ENCODE data around the gene BGLAP.
A peak's percentile ranks its signal among the peaks of the same experiment; 100 is the strongest.
"Not testable (repeated sequence)": the region's sequence is repeated elsewhere in the genome, so short reads cannot be mapped to it uniquely, and the experiment has no call there.

BGLAP gene

GRCh38 chr1:156241926-156242325, at the start of gene BGLAP:
Gene BGLAP (plus strand): TSS chr1:156242184. CDS start chr1:156242232, 48 bp downstream.
- DNase-seq (ENCODE audit: low read depth in 2 of 2) = no peak

GRCh38 chr1:156193208-156193487, 48.8 kb upstream of the BGLAP start:
- no peak for DNase-seq (ENCODE audit: low read depth in 2 of 2)

- peak; percentile 90 to 94 for DNase-seq (ENCODE audit: low read depth in 2 of 2)
Measured at GRCh38 chr1:156193488-156194299, 48.3 kb upstream of the BGLAP start, which contains the start of gene SLC25A44. Gene SLC25A44 (plus strand): TSS chr1:156194104. CDS start chr1:156199848, 5,744 bp downstream.

GRCh38 chr1:156194300-156194652, 47.7 kb upstream of the BGLAP start:
- DNase-seq (ENCODE audit: low read depth in 2 of 2) = no peak

- no peak for DNase-seq (ENCODE audit: low read depth in 2 of 2)
Measured at GRCh38 chr1:156195853-156196252, 46.1 kb upstream of the BGLAP start.

GRCh38 chr1:156196445-156196844, 45.5 kb upstream of the BGLAP start:
- DNase-seq (ENCODE audit: low read depth in 2 of 2) = no peak

GRCh38 chr1:156198831-156199349, 43.1 kb upstream of the BGLAP start:
- DNase-seq (ENCODE audit: low read depth in 2 of 2) = no peak

GRCh38 chr1:156200044-156200443, 41.9 kb upstream of the BGLAP start:
- DNase-seq (ENCODE audit: low read depth in 2 of 2) = no peak

GRCh38 chr1:156203331-156203730, 38.7 kb upstream of the BGLAP start:
- no peak for DNase-seq (ENCODE audit: low read depth in 2 of 2)

GRCh38 chr1:156204686-156205085, 37.3 kb upstream of the BGLAP start:
- no peak for DNase-seq (ENCODE audit: low read depth in 2 of 2)

GRCh38 chr1:156211243-156211642, 30.7 kb upstream of the BGLAP start:
- DNase-seq (ENCODE audit: low read depth in 2 of 2) = no peak

GRCh38 chr1:156212130-156212529, 29.9 kb upstream of the BGLAP start:
- no peak for DNase-seq (ENCODE audit: low read depth in 2 of 2)

- peak; percentile 93 to 94 for DNase-seq (ENCODE audit: low read depth in 2 of 2)
Measured at GRCh38 chr1:156212833-156213643, 28.9 kb upstream of the BGLAP start, which contains the start of gene PMF1. Gene PMF1 (plus strand): TSS chr1:156213007. CDS start chr1:156213016, 9 bp downstream.

GRCh38 chr1:156213644-156213966, 28.4 kb upstream of the BGLAP start:
- DNase-seq (ENCODE audit: low read depth in 2 of 2) = no peak

- no peak for DNase-seq (ENCODE audit: low read depth in 2 of 2)
Measured at GRCh38 chr1:156214024-156214748, 27.8 kb upstream of the BGLAP start.

- DNase-seq (ENCODE audit: low read depth in 2 of 2) = not testable (repeated sequence)
Measured at GRCh38 chr1:156216361-156217086, 25.5 kb upstream of the BGLAP start.

- peak in 1 of 2 donors; percentile 46 for DNase-seq (ENCODE audit: low read depth in 2 of 2)
Measured at GRCh38 chr1:156217871-156218270, 24.1 kb upstream of the BGLAP start.

- no peak for DNase-seq (ENCODE audit: low read depth in 2 of 2)
Measured at GRCh38 chr1:156220226-156220625, 21.8 kb upstream of the BGLAP start.

- DNase-seq (ENCODE audit: low read depth in 2 of 2) = no peak
Measured at GRCh38 chr1:156221986-156222692, 19.8 kb upstream of the BGLAP start.

- no peak for DNase-seq (ENCODE audit: low read depth in 2 of 2)
Measured at GRCh38 chr1:156225677-156226014, 16.3 kb upstream of the BGLAP start.

- DNase-seq (ENCODE audit: low read depth in 2 of 2) = no peak
Measured at GRCh38 chr1:156226116-156226538, 15.9 kb upstream of the BGLAP start.
